Measurements from ENCODE around the gene GFM1. TPM values are rescaled to one million over a fixed set of nuclear protein-coding genes. Genes with fewer than 3 reads are reported as not detected.
A peak's percentile ranks its signal among the peaks of the same experiment; 100 is the strongest.

Gene GFM1
- total RNA-seq, 3 donors from 2014 or later (not counting 1 experiment from before 2014, with no cell fraction given), result 38.4 to 55.5 (median 50.4) TPM

GRCh38 chr3:158732856-158733200 is 88.5 kb downstream of the GFM1 start:
- no peak for DNase-seq
- peaks cover 11% of the 10 kb centered on the region in 2 donors for H3K4me1 Mint-ChIP-seq
- no peaks in the 10 kb centered on the region for H3K27me3 ChIP-seq (ENCODE audit: control insufficient read depth, insufficient read depth, low read length)
- H3K4me1 ChIP-seq (ENCODE audit: control insufficient read depth, insufficient read depth, low read length), result peaks cover 13% of the 10 kb centered on the region
- no peaks in the 10 kb centered on the region for H3K27me3 Mint-ChIP-seq (ENCODE audit: low read depth in 2 of 2)
- 88% methylated on average over 15 of the region's 15 CpGs for WGBS (ENCODE audit: insufficient coverage)
- H3K27ac Mint-ChIP-seq, result no peak overlapping the region
- intact Hi-C loops (cut with micrococcal nuclease), result no loop called here
- no peaks in the 10 kb centered on the region for H3K9me3 Mint-ChIP-seq
- ATAC-seq, result no peak
- H3K4me3 Mint-ChIP-seq, result no peak overlapping the region
- H3K36me3 ChIP-seq (ENCODE audit: control insufficient read depth, insufficient read depth, low read length), result no peaks in the 10 kb centered on the region
- no peaks in the 10 kb centered on the region for H3K36me3 Mint-ChIP-seq
- no peak overlapping the region for H3K27ac ChIP-seq (ENCODE audit: low read length)
- TF ChIP-seq CTCF (IDR thresholded peaks at IDR 0.05), result no peak
- H3K9me3 ChIP-seq (ENCODE audit: control insufficient read depth, insufficient read depth, low read length), result peaks cover 3% of the 10 kb centered on the region
- no peak overlapping the region for H3K4me3 ChIP-seq (ENCODE audit: low read length)

DNA sequence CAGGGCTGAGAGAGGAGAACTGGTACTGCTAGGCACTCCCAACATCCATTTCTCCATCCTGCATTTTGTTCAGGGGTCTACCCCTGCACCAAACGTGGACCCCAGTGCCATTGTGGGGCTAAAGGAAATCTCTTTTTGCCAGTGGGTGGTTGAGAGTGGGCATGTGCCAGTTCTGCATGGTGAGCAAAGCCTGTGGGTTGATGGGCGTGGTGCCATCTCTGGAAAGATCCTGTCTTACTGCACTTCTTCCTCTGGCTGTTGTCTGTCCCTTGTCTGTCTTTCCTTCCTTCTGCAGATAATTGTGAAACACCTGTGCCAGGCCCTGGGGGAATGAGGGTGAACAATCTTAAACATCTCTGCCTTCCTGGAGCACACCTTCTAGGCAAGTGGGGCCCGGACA is 89.3 kb downstream of the GFM1 start:
- no peak for TF ChIP-seq CTCF (IDR thresholded peaks at IDR 0.05)
- H3K36me3 ChIP-seq (ENCODE audit: control insufficient read depth, insufficient read depth, low read length), result no peaks in the 10 kb centered on the region
- 82% methylated on average over 3 of the region's 3 CpGs for WGBS (ENCODE audit: insufficient coverage)
- Mint-ChIP-seq H3K9me3 (no peaks in the 10 kb centered on the region), H3K27me3 (ENCODE audit: low read depth in 2 of 2) (no peaks in the 10 kb centered on the region), H3K27ac (no peak overlapping the region), H3K4me3 (peak overlapping the region; percentile 18), H3K4me1 (peaks cover 7 to 9% of the 10 kb centered on the region in 2 donors), H3K36me3 (no peaks in the 10 kb centered on the region)
- no peak overlapping the region for H3K27ac ChIP-seq (ENCODE audit: low read length)
- H3K4me3 ChIP-seq (ENCODE audit: low read length), result no peak overlapping the region
- intact Hi-C loops (cut with micrococcal nuclease), result no loop called here
- H3K9me3 ChIP-seq (ENCODE audit: control insufficient read depth, insufficient read depth, low read length), result peaks cover 3% of the 10 kb centered on the region
- no peak for DNase-seq
- peaks cover 13% of the 10 kb centered on the region for H3K4me1 ChIP-seq (ENCODE audit: control insufficient read depth, insufficient read depth, low read length)
- H3K27me3 ChIP-seq (ENCODE audit: control insufficient read depth, insufficient read depth, low read length), result no peaks in the 10 kb centered on the region
- ATAC-seq, result no peak

GRCh38 chr3:158735296-158736033 is 91.1 kb downstream of the GFM1 start:
- H3K4me1 ChIP-seq (ENCODE audit: control insufficient read depth, insufficient read depth, low read length), result peaks cover 13% of the 10 kb centered on the region
- no peaks in the 10 kb centered on the region for H3K9me3 Mint-ChIP-seq
- H3K27ac ChIP-seq (ENCODE audit: low read length), result no peak overlapping the region
- no peaks in the 10 kb centered on the region for H3K27me3 ChIP-seq (ENCODE audit: control insufficient read depth, insufficient read depth, low read length)
- no peak for TF ChIP-seq CTCF (IDR thresholded peaks at IDR 0.05)
- DNase-seq (no peak), ATAC-seq (no peak)
- peaks cover 7 to 9% of the 10 kb centered on the region in 2 donors for H3K4me1 Mint-ChIP-seq
- 94% methylated on average over 7 of the region's 7 CpGs for WGBS (ENCODE audit: insufficient coverage)
- no peaks in the 10 kb centered on the region for H3K36me3 ChIP-seq (ENCODE audit: control insufficient read depth, insufficient read depth, low read length)
- intact Hi-C loops (cut with micrococcal nuclease), result no loop called here
- H3K27me3 Mint-ChIP-seq (ENCODE audit: low read depth in 2 of 2), result no peaks in the 10 kb centered on the region
- no peak overlapping the region for H3K4me3 ChIP-seq (ENCODE audit: low read length)
- peaks cover 3% of the 10 kb centered on the region for H3K9me3 ChIP-seq (ENCODE audit: control insufficient read depth, insufficient read depth, low read length)
- no peaks in the 10 kb centered on the region for H3K36me3 Mint-ChIP-seq
- H3K27ac Mint-ChIP-seq, result no peak overlapping the region
- no peak overlapping the region for H3K4me3 Mint-ChIP-seq

- H3K27ac ChIP-seq (ENCODE audit: low read length), result no peak overlapping the region
- ATAC-seq (no peak), DNase-seq (no peak)
- no peaks in the 10 kb centered on the region for H3K9me3 Mint-ChIP-seq
- intact Hi-C loops (cut with micrococcal nuclease), result no loop called here
- H3K27ac Mint-ChIP-seq, result no peak overlapping the region
- TF ChIP-seq CTCF (IDR thresholded peaks at IDR 0.05), result no peak
- no peaks in the 10 kb centered on the region for H3K27me3 ChIP-seq (ENCODE audit: control insufficient read depth, insufficient read depth, low read length)
- no peaks in the 10 kb centered on the region for H3K27me3 Mint-ChIP-seq (ENCODE audit: low read depth in 2 of 2)
- no peak overlapping the region for H3K4me3 Mint-ChIP-seq
- no peak overlapping the region for H3K4me3 ChIP-seq (ENCODE audit: low read length)
- WGBS (ENCODE audit: insufficient coverage), result no CpG with 5 or more reads among the region's 2 CpGs
- peaks cover 4% of the 10 kb centered on the region for H3K4me1 ChIP-seq (ENCODE audit: control insufficient read depth, insufficient read depth, low read length)
- H3K36me3 ChIP-seq (ENCODE audit: control insufficient read depth, insufficient read depth, low read length), result no peaks in the 10 kb centered on the region
- peaks cover 3% of the 10 kb centered on the region for H3K9me3 ChIP-seq (ENCODE audit: control insufficient read depth, insufficient read depth, low read length)
- H3K36me3 Mint-ChIP-seq, result no peaks in the 10 kb centered on the region
- peaks cover 0 to 5% of the 10 kb centered on the region in 2 donors for H3K4me1 Mint-ChIP-seq
These were observed 93.1 kb downstream of the GFM1 start for GRCh38 chr3:158737410-158737809.
